ENCODE data around the gene SVOPL.

DNA sequence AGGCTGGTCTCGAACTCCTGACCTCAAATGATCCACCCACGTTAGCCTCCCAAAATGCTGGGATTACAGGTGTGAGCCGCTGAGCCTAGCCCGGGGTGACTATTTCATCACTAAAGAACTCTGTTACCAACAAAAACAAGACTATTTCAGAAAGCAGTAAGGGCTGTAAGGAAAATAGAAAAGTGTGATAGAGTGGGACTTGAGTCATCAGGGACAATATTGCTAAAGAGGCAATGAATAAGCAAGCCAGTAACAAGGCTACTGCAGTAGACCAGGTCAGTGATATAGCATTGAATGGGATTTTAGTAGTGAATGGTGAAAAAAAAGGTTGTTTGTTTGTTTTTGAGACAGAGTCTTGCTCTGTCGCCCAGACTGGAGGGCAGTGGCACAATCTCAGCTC, 51.7 kb downstream of the SVOPL start:
- TF ChIP-seq POLR2A (IDR thresholded peaks at IDR 0.05) (no peak), CTCF (IDR thresholded peaks at IDR 0.05) (no peak)

Data from upper lobe of left lung (tissue), 4 donors.